Upper lobe of right lung (tissue), 1 donor: ENCODE measurements around the gene SLC26A1. TPM values are rescaled to one million over a fixed set of nuclear protein-coding genes. Genes with fewer than 3 reads are reported as not detected.

Experiments used
- ATAC-seq: fragments of 200-7000 bp; cut with Tn5 transposase; one replicate; pipeline ENCODE4 v1.9.1; 2020; ENCODE audit warnings: mild to moderate bottlenecking, moderate library complexity
- DNase-seq: peaks from one replicate; pipeline ENCODE4 v3.0.0-alpha.2; 2020
- H3K27ac ChIP-seq: fragments of 200-600 bp; one replicate; pipeline ENCODE4 v1.8.0; 2022
- H3K27me3 ChIP-seq: fragments of 200-600 bp; one replicate; pipeline ENCODE4 v1.8.0; 2022; ENCODE audit warnings: mild to moderate bottlenecking
- H3K36me3 ChIP-seq: fragments of 200-600 bp; one replicate; pipeline ENCODE4 v1.8.0; 2022
- H3K4me1 ChIP-seq: fragments of 200-600 bp; one replicate; pipeline ENCODE4 v1.8.0; 2022
- H3K4me3 ChIP-seq: fragments of 200-600 bp; one replicate; pipeline ENCODE4 v1.8.0; 2022; ENCODE audit warnings: mild to moderate bottlenecking
- H3K9me3 ChIP-seq: fragments of 200-600 bp; one replicate; pipeline ENCODE4 v1.8.0; 2022
- CTCF ChIP-seq: fragments of 200-600 bp; IDR thresholded peaks from one replicate; pipeline ENCODE4 v1.8.0; 2022; ENCODE audit warnings: antibody characterized with exemption
- intact Hi-C: fragments of 100-400 bp; cut with DNase I; formaldehyde crosslinking; loops from one replicate; pipeline ENCODE4 v1.11.0; 2022
- total RNA-seq: library from RNA; stranded (reverse); fragmentation: NEBNext Ultra II Directional; extraction: Animal tissue kit (Norgen Biotek cat#: 25700); gene quantifications from one replicate; pipeline ENCODE4 v1.2.1, GENCODE V29; 2021
- donor health status: DM: no; HTN: yes; CAD: no; lungs with severe emphysema.

SLC26A1 gene
- total RNA-seq, 1 donor from 2014 or later: 0.20 TPM

GRCh38 chr4:961351-962230 is 31.6 kb downstream of the SLC26A1 start:
- Histone ChIP-seq H3K4me1 (no peaks in the 10 kb centered on the region), H3K9me3 (no peaks in the 10 kb centered on the region), H3K27ac (no peak overlapping the region), H3K4me3 (no peak overlapping the region), H3K36me3 (peaks cover 33% of the 10 kb centered on the region), H3K27me3 (no peaks in the 10 kb centered on the region)
- ATAC-seq (no peak), DNase-seq (no peak)
- no peak for TF ChIP-seq CTCF
- intact Hi-C loops: no loop called here

GRCh38 chr4:960636-961350 is 32.4 kb downstream of the SLC26A1 start:
- no peaks in the 10 kb centered on the region for H3K4me1 ChIP-seq
- intact Hi-C loops: no loop called here
- H3K36me3 ChIP-seq: peaks cover 25% of the 10 kb centered on the region
- no peak for DNase-seq
- no peak overlapping the region for H3K4me3 ChIP-seq
- no peak for ATAC-seq
- H3K9me3 ChIP-seq: no peaks in the 10 kb centered on the region
- H3K27ac ChIP-seq: no peak overlapping the region
- TF ChIP-seq CTCF: no peak
- no peaks in the 10 kb centered on the region for H3K27me3 ChIP-seq

GRCh38 chr4:960140-960635 is 33.0 kb downstream of the SLC26A1 start:
- Histone ChIP-seq H3K9me3 (no peaks in the 10 kb centered on the region), H3K27ac (no peak overlapping the region), H3K4me3 (no peak overlapping the region), H3K36me3 (peaks cover 24% of the 10 kb centered on the region), H3K27me3 (no peaks in the 10 kb centered on the region), H3K4me1 (no peaks in the 10 kb centered on the region)
- no peak for TF ChIP-seq CTCF
- no peak for ATAC-seq
- intact Hi-C loops: no loop called here
- peak; percentile 57 for DNase-seq

- intact Hi-C loops: no loop called here
- peak; percentile 63 for DNase-seq
- peaks cover 18% of the 10 kb centered on the region for H3K36me3 ChIP-seq
Observed at GRCh38 chr4:959338-960139, 33.7 kb downstream of the SLC26A1 start.

More at GRCh38 chr4:959338-960139, 33.7 kb downstream of the SLC26A1 start:
- H3K27me3 ChIP-seq: no peaks in the 10 kb centered on the region
- no peak overlapping the region for H3K27ac ChIP-seq
- TF ChIP-seq CTCF: no peak
- no peaks in the 10 kb centered on the region for H3K9me3 ChIP-seq
- H3K4me1 ChIP-seq: no peaks in the 10 kb centered on the region
- no peak overlapping the region for H3K4me3 ChIP-seq
- ATAC-seq: no peak
